SK-MEL-5 (cell line): Measurements from ENCODE around the gene GBP7. TPM values are rescaled to one million over a fixed set of nuclear protein-coding genes. Genes with fewer than 3 reads are reported as not detected.
"Not testable (repeated sequence)": the region's sequence is repeated elsewhere in the genome, so short reads cannot be mapped to it uniquely, and the experiment has no call there.

Source experiments
- DNase-seq: peaks from one replicate; pipeline ENCODE4 v3.0.0-alpha.2; 2016; ENCODE audit warnings: low read depth, low spot score
- in situ Hi-C: cut with HindIII; loops from 2 replicates; pipeline ENCODE4 v1.10.0; 2016; ENCODE audit warnings: low sequenced_read_pairs, high pct_unique_total_duplicates, low pct_unique_long_range_greater_than_20kb
- total RNA-seq: library from RNA; depleted of rRNA; stranded (reverse); fragments of >200 nt; shearing (Covaris generic); gene quantifications from 2 replicates; pipeline ENCODE4 v1.2.3, GENCODE V29; 2014

Gene GBP7
- total RNA-seq, 1 experiment from 2014 or later: not detected

- DNase-seq: no peak
- in situ Hi-C loops: no loop called here
Measured at GRCh38 chr1:89129911-89130310, 45.9 kb downstream of the GBP7 start.

DNA sequence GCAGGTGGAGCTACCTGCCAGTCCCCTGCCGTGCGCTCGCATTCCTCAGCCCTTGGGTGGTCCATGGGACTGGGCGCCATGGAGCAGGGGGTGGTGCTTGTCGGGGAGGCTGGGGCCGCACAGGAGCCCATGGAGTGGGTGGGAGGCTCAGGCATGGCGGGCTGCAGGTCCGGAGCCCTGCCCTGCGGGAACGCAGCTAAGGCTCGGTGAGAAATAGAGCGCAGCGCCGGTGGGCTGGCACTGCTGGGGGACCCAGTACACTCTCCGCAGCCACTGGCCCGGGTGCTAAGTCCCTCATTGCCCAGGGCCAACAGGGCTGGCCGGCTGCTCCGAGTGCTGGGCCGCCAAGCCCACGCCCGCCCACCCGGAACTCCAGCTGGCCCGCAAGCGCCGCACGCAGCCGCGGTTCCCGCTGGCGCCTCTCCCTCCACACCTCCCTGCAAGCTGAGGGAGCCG is 47.8 kb downstream of the GBP7 start:
- in situ Hi-C loops, DNase-seq: not testable (repeated sequence)

GRCh38 chr1:89126602-89127565 is 48.9 kb downstream of the GBP7 start:
- in situ Hi-C loops, DNase-seq: not testable (repeated sequence)

DNA sequence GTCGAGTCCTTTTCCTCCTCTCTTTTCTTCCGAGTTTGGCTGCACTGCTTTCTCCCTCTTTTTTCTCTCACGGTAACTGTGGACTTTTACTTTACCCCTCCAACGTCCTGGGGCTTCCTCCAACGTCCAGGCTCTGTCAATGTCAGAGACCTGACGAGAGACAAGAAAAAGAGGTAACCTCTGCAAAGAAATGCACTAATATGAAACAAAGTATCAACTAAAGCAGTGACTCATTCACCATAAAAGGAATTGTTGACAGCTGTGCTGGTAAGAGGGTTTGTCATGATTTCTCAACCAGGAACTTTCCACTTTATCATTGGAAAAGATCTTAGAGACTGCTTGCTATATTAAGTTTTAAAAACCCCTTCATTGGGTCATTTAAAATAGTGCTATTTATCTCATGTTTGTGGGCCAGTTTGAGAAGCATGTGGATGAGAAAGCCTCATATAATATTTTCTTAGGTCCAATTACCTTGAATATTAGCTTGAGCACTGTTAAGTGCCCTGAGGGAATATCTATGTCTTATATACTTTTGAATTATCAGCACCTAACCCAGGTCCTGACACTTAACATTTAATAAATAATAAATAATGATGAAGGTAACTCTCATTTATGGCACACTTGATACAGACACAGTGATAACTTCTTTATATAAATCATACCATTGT is 49.8 kb downstream of the GBP7 start, which contains the start of gene GBP2:
TSS of gene GBP2 (minus strand) at position 202 of the 668 bp plus-strand sequence. CDS start 4,148 bp downstream, outside the sequence.
- no peak for DNase-seq

GRCh38 chr1:89125240-89125912 is 50.4 kb downstream of the GBP7 start:
- in situ Hi-C loops: no loop called here
- DNase-seq: peak; percentile 10

More for the DNA sequence above, 49.8 kb downstream of the GBP7 start, which contains the start of gene GBP2:
- in situ Hi-C loops: no loop called here

DNA sequence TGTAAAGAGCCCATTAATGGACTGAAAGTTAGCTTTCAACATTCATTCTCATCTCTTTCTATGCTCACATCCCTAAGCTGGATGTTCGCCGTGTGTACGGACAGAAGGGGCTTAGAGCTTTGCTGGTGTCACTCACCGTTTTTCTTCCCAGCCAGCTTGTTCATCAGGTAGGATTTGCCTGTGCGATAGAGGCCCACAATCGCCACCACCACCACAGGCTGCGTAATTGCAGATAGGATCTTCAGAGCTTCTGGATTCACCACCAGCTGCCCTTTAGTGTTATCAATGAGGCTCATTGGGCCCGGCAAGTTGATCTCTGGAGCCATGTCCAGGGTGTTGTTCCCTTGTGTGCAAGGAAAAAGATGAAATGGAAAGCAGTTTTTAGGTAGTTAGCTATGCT is 54.2 kb downstream of the GBP7 start:
- in situ Hi-C loops: no loop called here
- DNase-seq: no peak

DNA sequence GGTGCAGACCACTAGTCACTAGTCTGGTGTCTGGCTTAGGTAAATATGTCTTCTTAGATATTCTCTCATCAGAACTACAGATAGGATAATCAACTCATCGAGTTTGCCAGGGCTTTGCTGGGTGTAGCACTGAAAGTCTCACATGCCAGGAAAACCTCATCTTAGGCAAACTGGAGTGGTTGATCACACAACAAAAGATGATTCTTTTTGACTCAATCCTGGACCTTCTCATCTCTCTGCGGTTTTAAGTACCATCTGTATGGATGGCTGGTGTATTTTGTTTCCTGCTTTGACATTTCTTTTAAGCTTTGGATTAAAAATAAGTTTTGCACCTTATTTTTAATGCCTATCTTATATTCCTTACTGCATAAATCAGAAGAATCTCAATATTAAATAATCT is 61.1 kb downstream of the GBP7 start:
- in situ Hi-C loops: no loop called here
- peak; percentile 25 for DNase-seq

GRCh38 chr1:89112871-89113613 is 62.8 kb downstream of the GBP7 start:
- peak; percentile 89 for DNase-seq
- in situ Hi-C loops: no loop called here

DNA sequence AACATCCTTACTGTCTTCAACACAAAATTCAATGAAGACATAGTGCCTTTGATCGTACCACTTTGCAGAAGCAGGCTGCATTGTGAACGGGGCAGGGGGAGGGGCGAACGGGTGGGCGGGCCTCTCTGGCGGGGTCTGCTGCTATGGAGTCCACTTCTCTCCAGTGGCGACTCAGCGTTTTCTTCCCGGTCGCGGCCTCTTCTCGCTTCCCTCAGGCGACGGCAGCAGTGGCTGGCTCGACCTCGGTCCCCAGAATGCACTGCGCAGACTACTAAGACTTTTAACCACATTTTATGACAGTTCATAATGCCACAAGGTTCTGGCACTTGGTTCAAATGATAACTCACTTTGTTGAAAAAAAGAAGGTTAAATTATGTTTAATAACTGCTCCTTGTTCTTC is 71.1 kb downstream of the GBP7 start:
- in situ Hi-C loops: no loop called here
- DNase-seq: no peak

DNA sequence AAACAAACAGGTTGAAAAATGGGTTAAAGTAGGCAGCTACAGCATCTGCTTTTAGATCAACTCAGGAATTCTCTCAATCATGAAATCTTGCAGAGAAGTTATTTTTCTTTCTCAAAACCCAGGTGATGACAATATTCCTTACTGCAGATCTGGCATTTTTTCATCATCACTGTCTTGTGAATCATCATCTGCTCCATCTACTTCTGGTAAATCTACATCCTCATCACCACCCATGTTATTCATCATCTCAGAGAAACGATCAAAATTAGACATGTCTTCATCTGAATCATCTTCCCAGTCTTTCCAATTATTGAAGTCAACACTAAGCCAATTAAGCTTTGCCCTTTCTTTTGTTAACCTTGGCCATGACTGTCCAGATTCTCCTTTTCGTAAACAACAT is 71.7 kb downstream of the GBP7 start:
- in situ Hi-C loops: no loop called here
- DNase-seq: no peak

GRCh38 chr1:89102021-89102420 is 73.8 kb downstream of the GBP7 start:
- DNase-seq: no peak
- in situ Hi-C loops: no loop called here

DNA sequence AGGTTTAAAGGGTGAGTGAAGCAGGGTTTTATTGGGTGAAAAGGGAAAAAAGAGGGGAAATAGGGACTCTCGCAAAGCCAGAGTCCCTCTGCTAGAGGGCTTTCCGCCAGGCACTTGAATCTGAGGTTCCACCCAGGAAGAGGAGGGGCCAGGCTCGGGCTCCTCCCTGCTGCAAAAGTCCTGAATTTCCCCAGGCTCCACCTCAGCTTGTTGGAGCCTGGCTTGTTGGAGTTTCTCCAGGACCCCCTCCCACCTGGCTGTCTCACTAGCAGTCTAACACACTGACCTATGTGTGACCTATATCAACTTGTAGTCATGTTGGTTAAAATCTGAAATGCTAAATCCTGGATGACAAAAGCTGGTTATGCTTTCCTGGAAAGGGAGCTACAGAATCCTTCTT is 75.4 kb downstream of the GBP7 start:
- in situ Hi-C loops: no loop called here
- no peak for DNase-seq

DNA sequence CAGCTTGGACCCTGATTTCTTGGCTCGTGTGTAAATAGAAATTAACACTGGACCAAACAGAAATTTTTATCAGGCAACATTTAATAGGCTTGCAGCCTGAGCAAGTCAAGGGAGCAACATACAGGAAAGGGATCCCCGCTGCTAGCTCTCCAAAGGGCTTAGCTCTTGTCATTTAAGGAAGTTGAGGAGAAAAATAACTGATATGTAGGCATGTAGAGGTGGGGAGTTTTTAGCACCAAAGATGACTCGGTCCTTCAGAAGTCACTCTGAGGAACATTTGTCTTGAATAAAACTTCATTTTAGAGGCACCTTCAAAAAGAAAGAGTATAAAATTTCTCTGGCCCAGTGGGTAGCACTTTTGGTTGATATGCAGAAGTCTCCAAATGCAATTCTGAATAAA is 76.9 kb downstream of the GBP7 start:
- in situ Hi-C loops: no loop called here
- no peak for DNase-seq

DNA sequence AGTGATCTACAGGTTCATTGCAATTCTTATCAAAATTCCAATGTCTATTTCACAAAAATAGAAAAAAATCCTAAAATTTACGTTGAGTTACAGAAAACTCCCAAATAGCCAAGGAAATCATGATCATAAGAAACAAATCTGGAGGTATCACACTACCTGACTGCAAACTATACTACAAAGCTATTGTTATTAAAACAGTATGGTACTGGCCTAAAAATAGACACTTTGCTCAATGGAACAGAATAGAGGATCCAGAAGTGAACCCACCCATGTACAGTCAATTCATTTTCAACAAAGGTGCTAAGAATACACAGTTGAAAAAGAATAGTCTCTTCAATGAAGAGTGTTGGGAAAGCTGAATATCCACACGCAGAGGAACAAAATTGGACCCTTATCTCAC is 80.1 kb downstream of the GBP7 start:
- no peak for DNase-seq
- in situ Hi-C loops: no loop called here

GRCh38 chr1:89089962-89090361 is 85.8 kb downstream of the GBP7 start:
- in situ Hi-C loops: no loop called here
- DNase-seq: no peak

GRCh38 chr1:89088572-89088971 is 87.2 kb downstream of the GBP7 start:
- in situ Hi-C loops: no loop called here

DNA sequence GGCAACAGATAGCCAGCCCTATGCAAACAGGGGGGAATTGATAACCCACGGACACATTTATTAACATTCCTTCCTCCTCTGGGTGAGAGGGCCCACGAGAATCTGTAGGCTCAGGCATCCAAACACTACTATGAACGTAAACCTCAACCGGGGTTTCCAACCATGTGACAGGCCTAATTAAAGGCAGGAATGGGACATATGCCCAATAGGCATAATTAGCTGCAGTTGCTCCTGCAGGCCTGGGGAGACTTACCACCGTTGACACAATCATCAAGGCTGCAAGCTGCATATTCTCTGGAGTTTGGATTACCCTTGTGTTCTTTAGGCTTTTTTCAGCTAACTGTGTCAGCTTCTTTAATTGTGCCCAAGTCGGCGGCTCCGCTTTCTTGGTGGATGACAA is 88.6 kb downstream of the GBP7 start:
- in situ Hi-C loops: no loop called here

More at GRCh38 chr1:89088572-89088971, 87.2 kb downstream of the GBP7 start:
- DNase-seq: no peak

More for the DNA sequence above, 88.6 kb downstream of the GBP7 start:
- no peak for DNase-seq
